HG03520 (cell line): Measurements from ENCODE around the gene IPMK.
"Not testable (repeated sequence)": the region's sequence is repeated elsewhere in the genome, so short reads cannot be mapped to it uniquely, and the experiment has no call there.

ENCODE experiments used
- ATAC-seq: cut with Tn5 transposase; IDR thresholded peaks from one replicate; pipeline ENCODE4 v1.9.1; 2021; ENCODE audit warnings: mild to moderate bottlenecking, moderate library complexity; ENCODE audit not compliant: unreplicated experiment

Gene IPMK

DNA sequence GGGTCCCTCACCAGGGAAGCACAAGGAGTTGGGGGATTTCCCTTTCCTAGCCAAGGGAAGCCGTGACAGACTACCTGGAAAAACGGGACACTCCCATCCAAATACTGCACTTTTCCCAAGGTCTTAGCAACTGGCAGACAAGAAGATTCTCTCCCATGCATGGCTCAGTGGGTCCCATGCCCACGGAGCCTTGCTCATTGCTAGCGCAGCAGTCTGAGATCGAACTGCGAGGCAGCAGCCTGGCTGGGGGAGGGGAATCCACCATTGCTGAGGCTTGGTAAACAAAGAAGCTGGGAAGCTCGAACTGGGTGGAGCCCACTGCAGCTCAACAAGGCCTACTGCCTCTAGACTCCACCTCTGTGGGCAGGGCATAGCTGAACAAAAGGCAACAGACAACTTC, 37.8 kb downstream of the IPMK start:
- not testable (repeated sequence) for ATAC-seq

DNA sequence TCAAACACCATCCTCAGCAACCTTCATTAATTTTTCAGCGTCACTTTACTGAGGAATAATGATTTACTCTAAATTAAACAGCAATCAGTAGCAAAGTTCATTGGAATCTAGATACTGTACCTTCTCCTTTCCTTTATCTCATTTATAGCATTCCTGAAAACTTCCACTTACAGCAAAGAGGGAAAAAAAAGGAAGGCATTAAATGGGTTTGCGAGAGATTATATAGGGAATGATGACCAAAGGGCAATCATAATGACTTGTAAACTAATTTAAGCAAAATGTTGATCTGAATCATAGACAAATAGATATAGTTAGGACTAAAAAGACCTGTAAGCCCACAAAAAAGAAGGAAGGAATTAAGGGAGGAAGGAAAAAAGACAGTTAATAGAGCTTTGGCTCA, 42.0 kb downstream of the IPMK start:
- no peak for ATAC-seq

DNA sequence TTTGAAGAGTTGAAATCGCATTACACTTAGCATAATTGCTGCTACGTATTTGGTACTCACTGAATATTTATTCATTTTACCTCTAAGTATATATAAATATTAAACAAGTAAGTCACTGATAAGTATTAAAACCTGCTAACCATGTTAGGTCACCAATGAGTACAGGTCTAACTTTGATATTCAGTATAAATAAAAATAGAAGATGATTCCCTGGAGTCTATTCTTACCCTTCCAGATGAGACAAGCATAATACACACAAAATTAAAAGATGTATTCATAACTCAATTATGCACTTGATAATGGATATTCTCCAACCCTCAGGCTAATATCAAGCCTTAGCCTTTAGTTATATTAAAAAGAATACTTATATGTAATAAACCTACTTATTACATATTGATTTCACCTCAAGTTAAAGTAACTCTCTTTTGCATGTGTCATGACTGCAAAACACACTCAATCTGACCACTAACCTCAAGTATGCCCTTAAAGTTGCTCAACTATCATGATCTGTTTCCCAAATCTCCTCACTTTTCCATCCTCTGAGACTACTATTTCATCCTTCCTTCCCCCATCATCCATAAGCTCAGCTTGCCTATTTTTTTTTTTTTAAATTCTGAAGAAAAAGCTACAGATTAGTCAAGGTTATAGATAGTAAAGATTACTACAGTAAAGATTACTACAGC, 46.8 kb downstream of the IPMK start:
- ATAC-seq: no peak

DNA sequence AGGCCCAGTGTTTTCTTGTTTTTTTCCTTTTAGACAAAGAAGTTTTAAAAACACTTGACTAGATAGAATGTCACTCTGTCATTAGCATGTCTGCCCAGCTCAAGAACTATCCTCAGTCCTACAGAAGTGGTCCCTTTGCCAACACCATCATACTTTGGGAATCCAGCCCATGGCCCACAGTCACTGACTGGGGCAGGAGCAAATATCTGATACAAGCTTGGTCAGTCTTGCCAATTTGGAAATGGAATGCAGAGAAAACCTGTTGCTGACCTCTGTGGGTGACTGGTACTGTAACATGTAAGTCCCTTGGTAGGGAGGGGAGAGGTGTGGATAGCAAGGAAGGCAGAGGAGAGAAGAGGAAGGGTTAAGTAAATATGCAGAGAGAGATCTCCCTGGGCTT, 47.8 kb downstream of the IPMK start:
- no peak for ATAC-seq

DNA sequence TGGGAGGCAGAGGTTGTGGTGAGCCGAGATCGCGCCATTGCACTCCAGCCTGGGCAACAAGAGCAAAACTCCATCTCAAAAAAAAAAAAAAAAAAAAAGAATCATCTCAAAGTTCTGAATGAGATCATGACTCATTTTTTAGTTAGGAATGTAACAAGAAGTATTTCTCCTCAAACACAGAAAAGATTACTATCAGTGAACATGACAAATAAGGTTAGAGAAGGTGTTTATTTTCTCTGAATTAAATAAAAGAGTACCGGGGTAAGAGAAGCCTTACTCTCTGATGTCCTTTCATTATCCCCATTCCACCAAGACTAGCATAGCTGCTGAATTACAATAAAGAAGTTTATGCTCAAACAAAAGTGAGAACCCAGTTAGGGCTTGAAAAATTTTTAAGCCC, 50.1 kb downstream of the IPMK start:
- ATAC-seq: no peak

DNA sequence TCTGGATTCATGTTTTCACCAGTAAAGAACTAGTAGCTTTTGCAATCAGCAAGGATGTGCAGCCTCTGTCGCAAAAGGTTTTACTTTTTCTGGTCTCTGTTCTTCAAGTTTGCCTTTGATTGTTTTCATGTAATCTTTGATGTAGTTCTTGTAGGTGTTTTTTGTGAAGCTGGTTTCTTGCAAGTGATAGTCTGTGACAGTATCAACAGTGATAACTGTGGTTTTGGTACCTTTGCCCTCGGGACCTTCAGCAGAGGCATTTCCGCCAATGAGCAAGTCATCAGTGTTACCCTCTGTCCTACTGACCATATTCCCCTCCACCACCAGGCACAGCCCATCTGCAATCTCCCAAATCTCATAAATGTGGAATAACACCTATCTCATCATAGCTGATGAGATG, 55.1 kb downstream of the IPMK start:
- ATAC-seq: no peak

DNA sequence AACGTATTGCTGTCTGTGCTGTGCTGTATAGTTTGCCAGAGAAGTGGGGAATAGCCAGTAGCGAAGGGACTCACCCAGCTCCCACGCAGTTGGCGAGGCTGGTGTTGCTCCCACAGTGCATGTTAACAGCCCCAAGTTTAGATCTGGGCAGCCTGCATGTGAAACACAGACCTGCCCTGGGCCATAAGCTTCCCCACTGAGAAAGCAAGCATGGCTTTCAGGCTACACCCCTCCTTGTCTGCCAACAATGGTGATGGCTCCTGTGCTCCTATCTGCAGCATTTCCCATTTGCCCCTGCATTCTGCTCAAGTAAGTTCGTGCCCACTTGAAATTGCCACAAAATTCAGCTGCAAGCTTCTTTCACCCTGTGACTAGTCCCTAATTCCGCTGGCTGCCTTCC, 57.5 kb downstream of the IPMK start:
- ATAC-seq: no peak

DNA sequence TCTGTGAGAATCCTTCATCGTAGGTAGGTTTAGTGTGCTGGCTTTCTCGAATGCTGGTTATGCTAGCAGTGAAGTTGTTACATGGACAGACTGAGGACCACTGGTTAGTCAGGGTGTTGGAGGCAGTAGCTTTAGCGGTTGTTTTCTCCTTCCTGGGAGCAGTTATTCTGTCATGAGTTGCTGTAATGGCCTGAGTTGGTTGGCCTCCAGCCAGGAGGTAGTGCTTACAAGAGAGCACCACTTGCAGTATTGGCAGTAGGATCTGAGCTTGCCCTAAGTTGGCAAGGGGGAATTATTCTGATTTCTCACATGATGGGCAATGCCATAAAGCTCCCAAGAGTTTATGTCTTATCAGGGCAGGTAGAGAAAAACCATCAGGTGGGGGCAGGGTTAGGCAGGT, 58.0 kb downstream of the IPMK start:
- no peak for ATAC-seq

DNA sequence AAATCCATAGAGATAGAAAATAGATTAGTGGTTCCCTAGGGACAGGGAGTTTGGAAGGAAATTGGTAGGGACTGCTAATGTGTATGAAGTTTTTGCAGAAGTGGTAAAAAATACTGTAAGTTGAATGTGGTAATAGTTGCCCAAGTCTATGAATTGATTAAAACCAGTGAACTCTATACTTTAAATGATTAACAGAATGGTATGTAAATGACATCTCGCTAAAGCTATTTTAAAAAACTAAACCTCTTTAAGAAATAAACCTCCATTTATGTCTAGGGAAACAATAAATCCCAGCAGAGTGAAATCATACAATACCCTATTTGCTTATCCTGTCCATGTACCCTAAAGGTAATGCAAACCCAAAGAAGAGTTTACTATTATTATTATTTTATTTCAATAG, 61.4 kb downstream of the IPMK start:
- ATAC-seq: no peak

DNA sequence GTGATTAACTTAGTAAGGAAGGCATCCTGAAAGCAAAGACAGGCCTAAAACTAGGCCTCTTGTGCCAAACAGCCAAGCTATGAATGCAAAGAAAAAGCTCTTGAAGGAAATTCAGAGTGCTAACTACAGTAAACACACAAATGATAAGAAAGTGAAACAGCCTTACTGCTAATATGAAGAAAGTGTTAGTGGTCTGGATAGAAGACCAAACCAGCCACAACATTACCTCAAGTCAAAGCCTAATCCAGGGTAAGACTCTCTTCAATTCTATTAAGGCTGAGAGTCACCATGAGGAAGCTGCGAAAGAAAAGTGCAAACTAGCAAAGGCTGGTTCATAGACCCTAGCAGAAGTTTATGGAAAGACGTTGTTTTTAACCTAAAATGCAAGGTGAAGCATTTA, 66.0 kb downstream of the IPMK start:
- ATAC-seq: no peak

DNA sequence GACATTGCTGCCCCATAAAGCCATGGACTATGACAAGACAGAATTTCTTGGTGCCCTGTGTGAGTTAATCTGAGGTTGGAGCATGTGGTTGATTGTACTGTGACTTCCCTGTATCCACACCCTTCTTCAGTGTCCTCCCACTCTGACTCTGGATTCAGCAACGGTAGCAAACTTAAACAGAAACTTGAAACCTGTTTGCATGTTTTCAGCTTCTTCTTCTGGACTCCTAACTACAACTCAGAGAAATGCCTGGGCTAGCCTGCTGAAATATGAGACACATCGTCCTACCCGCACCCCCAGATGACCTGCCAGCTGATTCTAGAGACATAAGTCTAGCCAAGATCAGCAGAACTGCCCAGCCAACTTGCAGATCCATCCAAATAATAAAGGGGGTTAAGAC, 78.4 kb downstream of the IPMK start:
- no peak for ATAC-seq

DNA sequence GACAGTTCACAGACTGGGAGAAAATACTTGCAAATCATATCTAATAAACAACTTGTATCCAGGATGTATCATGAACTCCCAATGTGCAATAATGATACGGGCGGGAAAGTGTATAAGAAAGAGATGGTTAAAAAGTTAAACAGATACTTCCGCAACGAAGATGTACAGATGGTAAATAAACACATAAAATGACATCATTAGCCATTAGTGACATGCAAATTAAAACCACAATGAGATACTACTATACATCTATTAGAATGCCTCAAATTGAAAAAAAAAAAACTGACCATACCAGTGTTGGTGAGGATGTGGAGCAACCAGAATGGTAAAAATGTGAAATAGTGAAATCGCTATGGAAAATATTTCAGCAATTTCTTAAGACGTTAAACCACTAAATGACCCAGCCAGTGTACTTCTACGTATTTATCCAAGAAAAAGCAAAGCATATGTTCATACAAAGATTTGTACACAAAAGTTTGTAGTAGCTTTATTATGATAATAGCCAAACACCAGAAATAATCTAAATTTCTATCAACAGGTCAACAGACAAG, 83.5 kb downstream of the IPMK start:
- ATAC-seq: no peak

DNA sequence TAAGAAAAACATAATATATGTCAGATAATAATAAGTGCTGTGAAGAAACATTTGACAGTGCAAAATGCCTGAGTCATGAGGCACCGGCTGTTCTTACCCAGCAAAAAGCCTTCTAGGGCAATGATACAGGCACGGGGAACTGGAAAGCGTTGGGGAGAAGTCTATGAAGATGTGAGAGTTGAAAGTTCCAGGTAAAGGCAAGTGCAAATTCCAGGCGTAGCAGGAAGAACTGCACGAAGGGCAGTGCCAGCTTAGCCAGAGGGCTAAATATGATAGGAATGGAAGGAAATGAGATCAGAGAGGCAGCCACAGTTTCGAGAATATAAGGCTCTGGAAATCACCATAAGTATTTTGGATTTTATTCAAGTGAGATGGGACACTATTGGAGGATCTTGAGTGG, 87.0 kb downstream of the IPMK start:
- no peak for ATAC-seq

DNA sequence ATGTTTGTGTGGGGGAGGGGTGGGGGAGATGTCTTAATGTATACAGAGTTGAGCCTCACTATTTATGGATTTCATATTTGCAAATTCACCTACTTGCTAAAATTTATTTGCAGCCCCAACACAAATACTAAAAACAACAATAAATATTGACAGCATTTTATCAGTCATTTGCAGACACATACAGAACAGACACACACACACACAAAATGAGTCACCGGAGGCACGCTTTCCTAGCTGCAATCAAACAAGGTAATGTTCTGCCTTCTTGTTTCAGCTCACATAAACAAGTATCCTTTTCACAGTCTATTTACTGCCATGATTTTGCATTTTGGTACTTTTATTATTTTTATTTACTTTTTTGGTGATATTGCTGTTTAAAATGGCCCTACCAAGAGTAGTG, 88.5 kb downstream of the IPMK start:
- ATAC-seq: no peak

DNA sequence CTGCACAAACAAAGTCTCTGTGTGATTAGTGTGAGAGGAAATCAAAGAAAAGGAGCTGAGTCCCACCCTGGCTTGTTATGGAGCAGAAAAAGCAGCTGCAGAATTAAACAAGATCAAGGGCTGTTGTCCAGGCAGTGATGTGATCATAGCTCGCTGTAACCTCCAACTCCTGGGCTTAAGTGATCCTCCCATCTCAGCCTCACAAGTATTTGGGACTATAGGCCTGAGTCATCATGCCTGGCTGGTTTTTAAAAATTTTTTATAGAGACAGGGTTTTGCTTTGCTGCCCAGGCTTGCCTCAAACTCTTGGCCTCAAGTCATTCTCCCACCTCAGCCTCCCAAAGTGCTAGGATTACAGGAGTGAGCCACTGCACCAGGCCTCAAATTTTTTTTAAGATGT, 88.9 kb downstream of the IPMK start:
- ATAC-seq: no peak

DNA sequence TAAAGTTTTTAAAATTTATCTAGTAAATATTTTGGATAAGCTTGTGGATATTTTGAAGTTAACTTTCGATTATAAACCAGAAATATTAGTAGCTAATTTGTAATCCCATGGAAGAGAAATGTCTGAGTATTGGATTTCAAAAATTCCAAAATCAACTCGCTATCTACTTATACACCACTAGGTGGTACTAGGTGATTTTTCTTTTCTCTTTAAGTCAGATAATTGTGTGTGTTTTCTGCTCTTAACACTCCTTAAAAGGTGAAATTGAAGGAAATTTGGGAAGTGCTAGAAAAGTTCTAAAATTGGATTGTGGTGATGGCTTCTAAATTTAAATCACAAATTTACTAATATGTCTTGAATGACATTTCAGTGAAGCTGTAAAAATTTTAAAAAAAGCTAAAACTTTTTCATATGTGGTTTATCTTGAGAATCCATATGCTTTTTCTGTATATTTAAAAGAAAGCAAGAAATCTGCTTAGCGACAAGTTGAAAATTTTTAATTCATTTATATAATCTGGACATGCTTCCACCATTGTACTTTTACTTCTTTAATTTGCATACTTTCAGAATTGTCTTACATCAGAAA, 90.2 kb downstream of the IPMK start:
- peak; percentile 63 for ATAC-seq

DNA sequence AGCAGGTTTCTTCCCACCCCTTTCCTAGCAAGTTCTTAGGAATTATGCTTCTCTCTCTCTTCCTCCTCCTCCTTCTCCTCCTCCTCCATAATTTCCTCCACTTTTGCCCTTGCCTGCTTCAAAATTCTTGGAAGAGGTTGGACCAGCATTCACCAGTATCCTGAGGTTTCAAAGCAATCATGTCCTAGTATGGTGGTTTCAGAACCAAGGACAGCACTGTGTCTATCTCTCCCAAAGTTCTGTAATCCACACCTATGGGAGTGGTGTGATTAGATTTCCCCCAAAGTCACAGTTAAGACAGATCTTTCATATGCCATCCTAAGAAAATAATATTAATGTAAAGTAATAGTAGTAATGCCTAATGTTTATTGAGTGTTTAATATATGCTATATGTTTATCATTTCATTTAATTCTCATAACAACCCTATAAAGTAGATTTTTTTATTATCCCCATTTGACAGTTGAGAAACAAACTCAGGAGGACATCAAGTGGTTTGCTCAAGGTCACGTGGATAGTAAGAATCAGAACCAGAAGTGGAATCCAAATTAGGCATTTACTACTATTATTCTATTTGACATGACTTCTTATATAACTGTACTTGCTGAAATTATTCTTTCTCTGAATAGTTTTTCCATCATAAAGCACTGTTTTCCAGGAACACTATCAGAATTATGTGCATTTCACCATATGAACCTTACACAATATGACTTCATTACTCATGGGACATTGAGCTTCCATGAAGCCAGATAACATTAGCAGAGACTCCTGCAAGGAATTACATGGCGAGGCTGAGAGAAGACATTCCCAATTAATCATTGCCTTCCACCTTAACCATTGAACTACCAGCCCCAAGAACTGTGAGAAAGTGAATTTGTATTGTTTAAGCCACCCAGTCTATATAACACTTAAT, 91.4 kb downstream of the IPMK start:
- no peak for ATAC-seq

DNA sequence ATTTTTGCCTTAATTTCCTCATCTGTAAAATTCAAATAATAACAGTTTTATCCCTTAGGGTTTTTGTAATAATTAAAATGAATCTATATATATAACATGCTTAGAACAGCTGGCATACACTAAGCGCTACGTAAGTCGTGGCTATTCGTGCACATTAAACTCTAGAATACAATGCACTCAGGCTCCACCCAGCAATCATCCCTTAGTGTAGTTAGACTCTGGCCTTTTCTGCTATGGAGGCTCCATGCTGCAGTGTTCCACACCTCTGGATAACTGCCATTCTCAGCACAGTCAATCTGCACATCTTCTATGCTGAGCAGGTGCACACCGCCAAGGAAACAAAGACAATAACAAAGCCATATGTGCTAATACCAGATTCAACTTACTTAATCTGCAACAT, 92.9 kb downstream of the IPMK start:
- ATAC-seq: no peak

DNA sequence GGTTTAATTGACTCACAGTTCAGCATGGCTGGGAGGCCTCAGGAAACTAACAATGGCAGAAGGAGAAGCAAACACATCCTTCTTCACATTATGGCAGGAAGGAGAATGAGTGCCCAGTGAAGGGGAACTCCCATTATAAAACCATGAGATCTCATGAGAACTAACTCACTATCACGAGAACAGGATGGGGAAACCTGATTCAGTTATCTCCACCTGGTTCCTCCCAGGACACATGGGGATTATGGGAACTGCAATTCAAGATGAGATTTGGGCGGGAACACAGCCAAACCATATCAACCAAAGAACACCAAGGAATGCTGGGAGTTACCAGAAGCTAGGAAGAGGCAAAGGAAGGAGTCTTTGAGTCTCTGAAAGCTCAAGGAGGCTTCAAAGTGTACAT, 94.3 kb downstream of the IPMK start:
- ATAC-seq: no peak

DNA sequence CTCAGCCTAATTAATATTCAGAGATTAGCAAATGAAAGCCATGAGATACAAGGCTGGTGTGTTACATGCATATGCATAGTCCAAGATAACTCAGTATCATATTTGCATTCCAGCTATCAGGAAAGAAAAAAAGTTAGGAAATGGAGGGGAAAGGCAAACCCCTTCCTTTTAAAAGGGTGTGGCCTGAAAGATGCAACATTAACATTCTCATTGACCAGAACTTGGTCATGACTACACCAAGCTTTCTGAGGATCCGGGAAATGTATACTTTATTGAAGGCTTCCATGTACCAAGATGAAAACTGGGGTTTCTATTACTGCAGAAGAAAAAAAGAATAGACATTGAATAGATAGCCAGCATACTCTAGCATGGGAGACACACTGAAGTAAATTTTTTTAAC, 96.5 kb downstream of the IPMK start:
- no peak for ATAC-seq

DNA sequence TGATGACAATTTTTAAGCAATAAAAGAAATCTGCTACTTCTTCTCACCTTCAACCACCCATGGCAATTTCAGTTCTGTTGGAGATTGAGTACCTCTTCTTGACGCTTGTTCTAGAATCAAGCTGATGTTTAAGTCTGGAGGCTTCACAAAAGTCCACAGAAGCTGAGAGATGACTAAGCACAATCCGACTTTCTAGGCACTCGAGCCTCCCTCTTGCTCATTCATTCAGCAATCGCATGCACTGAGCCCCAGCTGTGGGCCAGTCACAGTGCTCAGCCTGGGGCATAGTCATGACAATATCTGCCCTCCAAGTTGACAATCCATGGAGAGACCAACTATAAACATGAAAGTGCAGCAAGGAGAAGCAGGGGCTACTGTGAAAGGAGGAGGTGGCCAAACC, 103.2 kb downstream of the IPMK start:
- ATAC-seq: no peak

DNA sequence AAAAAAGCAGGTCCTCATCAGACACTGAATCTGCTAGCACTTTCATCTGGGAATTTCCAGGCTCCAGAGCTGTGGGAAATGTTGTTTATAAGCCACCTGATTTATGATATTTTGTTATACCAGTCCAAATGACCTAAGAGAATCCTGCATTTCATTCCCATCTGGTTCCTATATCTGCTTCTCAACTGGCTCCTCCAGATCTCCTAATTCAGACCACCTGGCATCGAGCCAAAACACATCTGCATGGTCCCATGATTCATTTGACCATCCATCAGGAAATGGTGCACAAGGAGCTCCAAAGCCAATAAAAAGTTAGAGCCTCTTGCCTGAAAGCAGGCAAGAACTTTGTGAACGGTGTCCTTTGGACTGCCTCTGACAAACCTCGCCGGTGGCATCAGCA, 108.9 kb downstream of the IPMK start:
- no peak for ATAC-seq
